Hematopoietic multipotent progenitor cell treated with erythropoietin and hydrocortisone succinate and interleukin-3 and kit ligand, for 4 days (in vitro differentiated cells): ENCODE measurements around the gene TEX19.
"Not testable (repeated sequence)": the region's sequence is repeated elsewhere in the genome, so short reads cannot be mapped to it uniquely, and the experiment has no call there.

Experiments
- DNase-seq: peaks from one replicate; pipeline ENCODE4 v3.0.0-alpha.2; 2015

TEX19 gene

GRCh38 chr17:82339634-82340580 lies 19.1 kb upstream of the TEX19 start:
- DNase-seq = no peak

DNA sequence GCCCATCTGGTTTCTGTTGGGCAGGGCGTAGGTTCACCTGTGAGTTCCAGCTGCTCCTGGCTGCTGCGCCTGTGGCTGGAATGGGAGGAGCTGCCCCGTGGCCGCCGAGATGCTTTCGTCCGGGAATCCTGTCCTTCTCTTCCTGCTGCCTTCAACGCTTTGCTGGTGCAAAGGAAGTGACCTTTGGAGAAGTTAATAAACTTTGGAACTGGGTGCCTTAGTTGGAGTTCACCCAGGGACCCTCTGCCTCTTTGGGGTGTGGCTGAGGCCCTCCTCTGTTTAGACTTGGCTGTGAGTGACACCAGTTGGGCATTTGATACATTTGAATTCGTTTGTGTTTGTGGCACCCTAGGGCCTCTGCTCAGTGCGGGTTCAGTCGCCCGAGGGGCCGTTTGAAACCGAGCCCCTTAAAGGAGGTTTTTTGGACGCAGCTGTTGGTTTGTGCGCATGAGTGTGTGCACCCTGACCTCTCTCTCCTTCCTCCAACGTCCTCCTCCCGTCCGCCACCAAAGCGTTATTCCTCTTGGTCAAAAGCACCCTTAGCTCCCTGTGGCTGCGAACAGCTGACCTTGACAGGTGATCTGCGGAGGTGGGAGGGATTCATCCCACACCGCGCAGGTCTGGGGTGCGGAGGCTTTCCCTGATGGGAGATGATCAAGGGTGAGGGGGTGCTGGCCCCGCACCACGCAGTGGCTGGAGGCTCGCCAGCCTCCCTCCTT lies 16.5 kb upstream of the TEX19 start:
- no peak for DNase-seq

DNA sequence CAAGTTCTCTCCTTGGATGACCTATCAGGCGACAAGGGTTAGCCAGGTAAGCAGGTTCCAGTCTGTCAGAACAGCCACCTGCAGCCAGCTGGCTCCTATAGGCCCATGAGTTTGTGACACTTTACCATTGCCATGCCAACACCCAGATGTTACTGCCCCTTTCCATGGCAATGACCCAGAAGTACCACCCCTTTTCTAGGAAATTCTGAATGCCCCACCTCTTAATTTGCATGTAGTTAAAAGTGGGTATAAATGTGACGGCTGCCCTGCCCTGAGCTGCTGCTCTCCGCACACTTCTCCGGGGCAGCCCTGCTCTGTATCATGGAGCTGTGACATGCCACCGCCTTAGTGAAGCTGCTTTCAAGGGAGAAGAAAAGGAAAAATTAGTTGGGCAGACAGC lies 15.5 kb upstream of the TEX19 start:
- DNase-seq = peak; percentile 44

- DNase-seq = no peak
Observed at GRCh38 chr17:82344175-82344907, 14.7 kb upstream of the TEX19 start.

DNA sequence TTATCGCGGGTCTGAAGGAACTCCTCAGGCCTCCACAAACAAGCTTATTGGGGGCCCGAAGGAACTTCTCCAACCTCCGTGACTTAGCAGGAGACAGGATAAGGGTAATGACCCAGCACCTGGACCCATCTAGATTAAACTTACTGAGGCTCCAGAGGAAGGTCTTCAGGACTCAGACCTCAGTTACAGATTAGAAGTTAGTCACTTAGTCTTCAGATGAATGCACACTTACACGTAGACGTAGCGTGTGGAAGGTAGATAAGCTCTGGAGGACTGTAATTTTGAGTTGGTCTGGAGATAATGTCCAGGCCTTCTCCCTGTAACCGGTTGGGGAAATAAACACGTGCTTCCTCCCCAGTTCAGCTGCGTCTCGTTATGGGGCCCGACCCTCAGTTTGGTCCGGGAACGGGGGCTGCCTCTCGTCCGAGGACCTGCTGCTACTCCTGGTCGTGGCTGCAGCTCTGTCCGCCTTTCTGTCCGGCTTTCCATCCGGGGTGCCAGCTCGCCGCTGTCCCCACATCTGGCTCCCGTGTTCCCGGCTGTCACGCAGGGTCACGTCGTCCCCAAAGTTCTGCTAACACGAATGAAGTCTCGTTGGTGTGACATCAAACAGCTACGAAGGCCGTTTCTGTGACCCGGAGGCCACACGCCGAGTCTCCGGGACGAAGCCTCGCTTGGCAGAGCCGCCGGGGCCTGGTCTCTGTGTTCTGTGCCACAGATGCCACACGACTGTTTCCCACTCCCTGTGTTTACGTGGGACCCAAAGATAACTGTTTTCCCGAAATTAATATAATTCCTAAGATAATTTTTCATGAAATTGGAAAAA lies 13.7 kb upstream of the TEX19 start:
- peak; percentile 74 for DNase-seq

DNA sequence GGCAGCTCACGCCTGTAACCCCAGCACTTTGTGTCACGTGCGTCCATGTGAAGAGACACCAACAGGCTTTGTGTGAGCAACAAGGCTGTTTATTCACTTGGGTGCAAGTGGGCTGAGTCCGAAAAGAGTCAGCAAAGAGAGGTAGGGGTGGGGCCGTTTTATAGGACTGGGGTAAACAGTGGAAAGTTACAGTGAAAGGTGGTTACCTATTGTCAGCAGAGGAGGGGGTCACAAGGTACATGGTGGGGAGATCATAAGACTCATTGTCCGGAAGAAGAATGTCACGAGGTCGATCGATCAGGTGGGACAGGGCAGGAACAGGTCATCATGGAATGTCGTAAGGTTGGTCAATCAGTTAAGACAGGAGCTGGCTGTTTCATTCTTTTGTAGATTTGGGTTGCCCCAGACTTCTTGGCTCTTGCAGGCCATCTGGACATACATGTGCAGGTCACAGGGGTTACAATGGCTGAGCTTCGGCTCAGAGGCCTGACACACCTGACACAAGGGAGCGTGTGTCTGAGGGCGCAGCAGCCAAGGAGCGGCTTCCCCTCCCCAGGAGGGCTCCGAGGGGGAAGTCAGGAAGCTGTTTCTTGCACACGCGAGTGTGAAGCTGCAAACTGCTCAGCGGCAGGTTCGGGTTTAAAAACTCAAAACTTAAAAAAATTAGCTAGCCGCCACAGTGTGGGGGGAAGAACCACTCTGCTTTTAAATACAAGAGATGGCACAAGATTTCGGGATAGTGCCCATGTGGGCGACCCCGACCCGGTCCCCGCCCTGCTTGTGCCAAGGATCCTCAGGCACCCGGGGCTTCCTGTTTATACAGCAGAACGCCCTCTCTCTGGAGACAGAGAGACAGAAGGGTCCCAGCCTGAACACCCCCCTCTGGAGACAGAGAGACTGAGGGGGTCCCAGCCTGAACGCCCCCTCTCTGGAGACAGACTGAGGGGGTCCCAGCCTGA lies 12.4 kb upstream of the TEX19 start:
- DNase-seq = peak; percentile 44

DNA sequence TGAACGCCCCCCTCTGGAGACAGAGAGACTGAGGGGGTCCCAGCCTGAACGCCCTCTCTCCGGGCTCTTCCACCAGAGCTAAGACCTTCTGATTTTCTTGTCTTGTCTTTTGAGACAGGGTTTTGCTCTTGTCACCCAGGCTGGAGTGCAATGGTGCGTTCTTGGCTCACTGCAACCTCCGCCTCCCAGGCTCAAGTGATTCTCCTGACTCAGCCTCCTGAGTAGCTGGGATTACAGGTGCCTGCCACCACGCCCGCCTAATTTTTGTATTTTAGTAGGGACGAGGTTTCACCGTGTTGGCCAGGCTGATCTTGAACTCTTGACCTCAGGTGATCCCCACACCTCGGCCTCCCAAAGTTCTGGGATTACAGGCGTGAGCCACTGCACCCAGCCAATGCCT lies 11.1 kb upstream of the TEX19 start:
- not testable (repeated sequence) for DNase-seq

- no peak for DNase-seq
Observed at GRCh38 chr17:82348434-82348833, 10.6 kb upstream of the TEX19 start.

DNA sequence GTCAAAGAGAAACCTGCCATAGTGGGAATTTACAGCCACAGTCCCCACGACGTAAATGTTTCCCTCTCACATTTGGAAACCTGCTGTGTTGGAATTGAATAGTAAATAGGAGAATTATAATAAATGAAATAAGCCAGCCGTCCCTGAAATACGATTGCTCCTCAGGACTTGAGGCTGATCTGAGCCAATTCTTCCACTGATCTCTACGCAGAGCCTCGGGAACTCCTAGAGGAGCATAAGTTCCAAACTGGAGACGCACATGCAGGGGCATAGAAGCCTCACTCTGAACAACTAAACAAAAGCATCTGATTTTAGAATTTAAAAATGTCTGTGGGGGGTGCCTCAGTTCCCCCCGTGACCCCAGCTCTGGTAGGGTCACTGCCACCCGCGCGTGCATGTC lies 10.2 kb upstream of the TEX19 start:
- DNase-seq = no peak

GRCh38 chr17:82349287-82349701 lies 9.8 kb upstream of the TEX19 start:
- no peak for DNase-seq

DNA sequence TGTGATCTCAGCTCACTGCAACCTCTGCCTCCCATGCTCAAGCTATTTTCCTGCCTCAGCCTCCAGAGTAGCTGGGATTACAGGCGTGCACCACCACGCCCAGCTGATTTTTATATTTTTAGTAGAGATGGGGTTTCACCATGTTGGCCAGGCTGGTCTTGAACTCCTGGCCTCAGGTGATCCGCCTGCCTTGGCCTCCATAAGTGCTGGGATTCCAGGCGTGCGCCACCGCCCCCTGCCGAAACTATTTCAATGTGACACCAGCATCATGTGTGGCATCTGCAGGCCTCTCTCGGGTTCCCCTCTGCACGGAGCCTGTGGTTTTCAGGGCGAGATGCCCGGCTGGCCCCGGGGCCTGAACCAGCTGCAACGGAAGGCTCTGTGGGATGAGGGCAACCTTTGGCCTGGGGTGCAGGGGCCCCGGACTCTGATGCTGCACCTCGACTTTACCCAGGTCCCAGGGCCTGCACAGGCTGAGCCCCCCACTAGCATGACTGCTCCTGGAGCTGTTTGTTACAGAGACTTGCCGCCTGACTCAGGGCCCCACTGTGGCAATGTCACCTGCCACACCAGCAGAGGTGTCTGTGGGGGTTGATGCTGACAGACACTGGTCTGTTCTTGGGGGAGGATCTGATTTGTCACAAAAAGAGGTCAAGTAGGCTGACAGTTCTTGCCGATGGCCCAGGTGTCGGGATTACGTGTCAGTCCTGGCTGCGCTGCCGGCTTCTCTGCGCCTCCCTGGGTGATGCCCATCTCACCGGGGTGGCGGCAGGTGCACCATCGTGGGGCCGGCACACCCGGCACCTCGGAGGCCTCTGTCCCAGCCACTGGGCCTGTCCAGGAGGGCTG lies 8.6 kb upstream of the TEX19 start:
- DNase-seq = peak; percentile 66

- no peak for DNase-seq
Observed at GRCh38 chr17:82351254-82351712, 7.8 kb upstream of the TEX19 start.

GRCh38 chr17:82351713-82352488 lies 7.1 kb upstream of the TEX19 start:
- peak; percentile 94 for DNase-seq

GRCh38 chr17:82353484-82353883 lies 5.6 kb upstream of the TEX19 start:
- no peak for DNase-seq

- no peak for DNase-seq
Observed at GRCh38 chr17:82354804-82355308, 4.2 kb upstream of the TEX19 start.

- DNase-seq = no peak
Observed at GRCh38 chr17:82355770-82356427, 3.1 kb upstream of the TEX19 start.

DNA sequence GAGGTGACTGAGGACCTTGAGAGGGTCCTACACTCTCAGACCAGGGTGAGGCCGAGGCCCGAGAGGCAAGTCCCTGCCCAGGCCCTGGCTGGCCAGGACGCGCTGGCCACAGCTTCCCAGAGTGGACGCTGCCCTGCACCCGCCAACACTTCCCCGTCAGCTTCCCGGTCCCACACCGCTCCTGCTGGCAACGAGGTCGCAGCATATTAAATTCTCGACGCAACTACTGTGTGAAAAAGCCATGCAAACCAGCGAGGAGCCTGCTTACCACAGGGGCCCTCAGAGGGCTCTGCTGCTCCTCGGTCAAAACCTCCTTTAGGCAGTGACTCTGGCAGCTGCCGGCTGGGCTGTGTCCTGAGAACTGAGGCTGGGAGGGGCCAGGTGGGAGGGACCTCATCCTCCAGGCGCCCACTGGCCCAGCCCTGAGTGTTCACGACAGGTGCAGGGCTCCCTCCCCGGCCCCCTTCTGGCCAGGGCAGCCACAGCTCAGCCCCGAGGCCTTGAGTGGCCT lies 2.1 kb upstream of the TEX19 start:
- no peak for DNase-seq

GRCh38 chr17:82357394-82357793 lies 1.7 kb upstream of the TEX19 start:
- no peak for DNase-seq
